ENCODE data around the gene ZCCHC7. TPM values are rescaled to one million over a fixed set of nuclear protein-coding genes. Genes with fewer than 3 reads are reported as not detected.
"Not testable (repeated sequence)": the region's sequence is repeated elsewhere in the genome, so short reads cannot be mapped to it uniquely, and the experiment has no call there.

The ZCCHC7 gene
- total and polyA plus RNA-seq, 7 experiments from 2014 or later = 26.1 to 47.1 (median 40.3) TPM

DNA sequence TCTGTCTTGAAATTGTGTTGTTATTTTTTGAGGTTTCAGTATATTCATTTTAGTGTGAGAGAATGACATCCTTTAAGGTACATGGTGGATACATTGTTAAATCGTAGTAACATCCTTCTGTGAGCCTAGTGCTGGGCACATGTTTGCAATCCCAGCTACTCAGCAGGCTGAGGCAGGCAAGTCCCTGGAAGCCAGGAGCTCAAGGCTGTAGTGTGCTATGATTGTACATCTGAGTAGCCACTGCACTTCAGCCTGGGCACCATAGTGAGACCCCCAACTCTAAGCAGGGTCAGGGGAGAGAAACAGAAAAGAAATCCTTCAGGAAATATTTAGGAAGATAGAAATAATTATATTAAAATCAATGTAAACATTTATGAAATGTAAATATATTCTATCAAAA is 62.3 kb downstream of the ZCCHC7 start:
- H3K9me3 ChIP-seq (ENCODE audit: control insufficient read depth in 2 of 3, low read length in 3 of 3) = no peaks in the 10 kb centered on the region
- POLR2A ChIA-PET = no interaction called here
- ATAC-seq (no peak), DNase-seq (no peak)
- H3K27me3 ChIP-seq (ENCODE audit: control insufficient read depth in 2 of 2, insufficient read depth in 2 of 2, low read length in 2 of 2) = no peaks in the 10 kb centered on the region
- peaks cover 9 to 51% (median 36%) of the 10 kb centered on the region in 5 donors for H3K36me3 Mint-ChIP-seq
- no peaks in the 10 kb centered on the region for H3K36me3 ChIP-seq (ENCODE audit: control insufficient read depth in 2 of 3, insufficient read depth in 3 of 3, low read length in 3 of 3)
- no peak overlapping the region for H3K4me3 ChIP-seq (ENCODE audit: low read length)
- H3K9me3 Mint-ChIP-seq = peaks cover 0 to 15% (median 3%) of the 10 kb centered on the region in 11 donors
- H3K4me3 Mint-ChIP-seq = peak overlapping the region in 1 of 10 donors; percentile 20
- H3K4me1 ChIP-seq (ENCODE audit: control insufficient read depth in 2 of 2, insufficient read depth in 2 of 2, low read length in 2 of 2) = peaks cover 4 to 11% of the 10 kb centered on the region in 2 donors
- no peaks in the 10 kb centered on the region for H3K27me3 Mint-ChIP-seq
- intact Hi-C loops (cut with micrococcal nuclease) = no loop called here
- H3K27ac Mint-ChIP-seq = peak overlapping the region in 1 of 9 donors; percentile 14
- peaks cover 6 to 59% (median 38%) of the 10 kb centered on the region in 7 donors for H3K4me1 Mint-ChIP-seq
- CTCF ChIA-PET = no interaction called here
- H3K27ac ChIP-seq (ENCODE audit: low read depth, low read length) = no peak overlapping the region

DNA sequence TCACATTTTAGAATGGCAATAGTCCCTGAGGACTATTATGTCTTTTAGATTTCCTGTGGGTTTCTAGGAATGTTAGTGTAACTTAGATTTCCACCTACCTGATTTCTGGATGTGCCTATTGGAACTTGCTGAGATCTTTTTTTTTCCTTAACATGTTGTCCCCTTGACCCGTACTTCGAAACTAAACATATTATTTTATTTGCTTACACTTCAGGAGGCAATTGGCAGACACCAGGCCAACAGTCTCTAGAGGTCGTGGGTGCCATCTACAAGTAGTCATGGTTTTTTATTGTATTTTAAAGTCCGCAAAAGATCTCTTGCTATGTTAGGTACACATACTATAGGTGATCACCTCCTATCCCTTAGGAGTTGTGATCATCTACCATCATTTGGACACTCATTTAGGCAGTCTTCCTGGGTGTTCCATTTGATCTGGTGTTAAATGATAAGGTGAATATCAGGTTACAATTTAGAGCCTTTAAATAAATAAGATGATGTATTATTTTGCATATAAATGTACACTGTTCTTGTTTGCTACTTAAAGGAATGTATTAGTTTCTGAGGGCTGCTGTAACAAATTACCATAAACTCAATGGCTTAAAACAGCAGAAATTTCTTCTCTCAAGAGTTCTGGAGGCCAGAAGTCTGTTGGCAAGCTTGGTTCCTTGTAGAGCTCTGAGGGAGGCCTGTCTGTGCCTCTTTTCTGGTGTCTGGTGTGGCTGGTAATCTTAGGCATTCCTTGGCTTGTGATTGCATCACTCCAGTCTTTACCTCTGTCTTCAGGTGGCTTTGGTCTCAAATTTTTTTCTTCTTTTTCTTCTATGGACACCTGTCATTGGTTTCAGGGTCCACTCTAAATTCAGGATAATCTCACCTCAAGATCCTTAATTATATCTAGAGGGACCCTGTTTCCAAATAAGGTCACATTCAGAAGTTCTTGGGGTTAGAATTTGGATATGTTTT is 64.8 kb downstream of the ZCCHC7 start:
- intact Hi-C loops (cut with micrococcal nuclease) = loop anchor here in 1 of 2 donors (5.0 kb wide), 1 partner anchor 117 kb away; no protein-coding TSS in a partner anchor
- H3K4me1 Mint-ChIP-seq = peaks cover 13 to 52% (median 42%) of the 10 kb centered on the region in 7 donors
- no peak for ATAC-seq
- no peaks in the 10 kb centered on the region for H3K27me3 ChIP-seq (ENCODE audit: control insufficient read depth in 2 of 2, insufficient read depth in 2 of 2, low read length in 2 of 2)
- H3K4me3 Mint-ChIP-seq = peak overlapping the region in 1 of 10 donors; percentile 38
- peaks cover 0 to 9% (median 0%) of the 10 kb centered on the region in 3 experiments for H3K36me3 ChIP-seq (ENCODE audit: control insufficient read depth in 2 of 3, insufficient read depth in 3 of 3, low read length in 3 of 3)
- POLR2A ChIA-PET = no interaction called here
- H3K4me1 ChIP-seq (ENCODE audit: control insufficient read depth in 2 of 2, insufficient read depth in 2 of 2, low read length in 2 of 2) = peaks cover 4 to 15% of the 10 kb centered on the region in 2 donors
- peaks cover 12 to 62% (median 49%) of the 10 kb centered on the region in 5 donors for H3K36me3 Mint-ChIP-seq
- no peaks in the 10 kb centered on the region for H3K9me3 ChIP-seq (ENCODE audit: control insufficient read depth in 2 of 3, low read length in 3 of 3)
- DNase-seq = no peak
- CTCF ChIA-PET = no interaction called here
- no peak overlapping the region for H3K27ac ChIP-seq (ENCODE audit: low read depth, low read length)
- H3K27ac Mint-ChIP-seq = no peak overlapping the region
- H3K27me3 Mint-ChIP-seq = no peaks in the 10 kb centered on the region
- H3K4me3 ChIP-seq (ENCODE audit: low read length) = no peak overlapping the region
- H3K9me3 Mint-ChIP-seq = peaks cover 0 to 15% (median 3%) of the 10 kb centered on the region in 11 donors

DNA sequence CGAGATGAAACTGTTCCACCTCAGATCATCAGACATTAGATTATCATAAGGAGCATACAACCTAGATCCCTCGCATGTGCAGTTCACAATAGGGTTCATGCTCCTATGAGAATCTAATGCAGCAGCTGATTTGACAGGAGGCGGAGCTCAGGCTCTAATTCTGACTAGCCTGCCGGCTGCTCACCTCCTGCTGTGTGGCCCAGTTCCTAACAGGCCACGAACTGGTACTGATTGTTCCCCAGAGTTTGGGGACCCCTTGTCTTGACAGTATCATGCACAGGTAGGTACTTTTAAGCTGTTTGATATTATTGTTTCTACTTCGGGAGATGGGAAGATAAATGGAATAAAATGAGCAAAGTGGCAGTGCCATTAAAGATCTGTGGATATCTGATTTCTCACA is 66.9 kb downstream of the ZCCHC7 start:
- intact Hi-C loops (cut with micrococcal nuclease) = loop anchor here in 1 of 2 donors (5.0 kb wide), 1 partner anchor 115 kb away; no protein-coding TSS in a partner anchor
- H3K27ac Mint-ChIP-seq = peak overlapping the region in 7 of 9 donors; percentile 17 to 91 (median 82)
- Histone ChIP-seq H3K27ac (ENCODE audit: low read depth, low read length) (no peak overlapping the region), H3K4me1 (ENCODE audit: control insufficient read depth in 2 of 2, insufficient read depth in 2 of 2, low read length in 2 of 2) (peaks cover 4 to 15% of the 10 kb centered on the region in 2 donors), H3K36me3 (ENCODE audit: control insufficient read depth in 2 of 3, insufficient read depth in 3 of 3, low read length in 3 of 3) (peaks cover 0 to 10% (median 0%) of the 10 kb centered on the region in 3 experiments), H3K27me3 (ENCODE audit: control insufficient read depth in 2 of 2, insufficient read depth in 2 of 2, low read length in 2 of 2) (no peaks in the 10 kb centered on the region), H3K9me3 (ENCODE audit: control insufficient read depth in 2 of 3, low read length in 3 of 3) (no peaks in the 10 kb centered on the region), H3K4me3 (ENCODE audit: low read length) (no peak overlapping the region)
- peaks cover 13 to 55% (median 35%) of the 10 kb centered on the region in 7 donors for H3K4me1 Mint-ChIP-seq
- DNase-seq (no peak), ATAC-seq (no peak)
- peaks cover 0 to 10% (median 2%) of the 10 kb centered on the region in 11 donors for H3K9me3 Mint-ChIP-seq
- peak overlapping the region in 8 of 10 donors; percentile 11 to 84 (median 70) for H3K4me3 Mint-ChIP-seq
- H3K36me3 Mint-ChIP-seq = peaks cover 7 to 65% (median 44%) of the 10 kb centered on the region in 5 donors
- ChIA-PET CTCF (no interaction called here), POLR2A (no interaction called here)
- no peaks in the 10 kb centered on the region for H3K27me3 Mint-ChIP-seq

DNA sequence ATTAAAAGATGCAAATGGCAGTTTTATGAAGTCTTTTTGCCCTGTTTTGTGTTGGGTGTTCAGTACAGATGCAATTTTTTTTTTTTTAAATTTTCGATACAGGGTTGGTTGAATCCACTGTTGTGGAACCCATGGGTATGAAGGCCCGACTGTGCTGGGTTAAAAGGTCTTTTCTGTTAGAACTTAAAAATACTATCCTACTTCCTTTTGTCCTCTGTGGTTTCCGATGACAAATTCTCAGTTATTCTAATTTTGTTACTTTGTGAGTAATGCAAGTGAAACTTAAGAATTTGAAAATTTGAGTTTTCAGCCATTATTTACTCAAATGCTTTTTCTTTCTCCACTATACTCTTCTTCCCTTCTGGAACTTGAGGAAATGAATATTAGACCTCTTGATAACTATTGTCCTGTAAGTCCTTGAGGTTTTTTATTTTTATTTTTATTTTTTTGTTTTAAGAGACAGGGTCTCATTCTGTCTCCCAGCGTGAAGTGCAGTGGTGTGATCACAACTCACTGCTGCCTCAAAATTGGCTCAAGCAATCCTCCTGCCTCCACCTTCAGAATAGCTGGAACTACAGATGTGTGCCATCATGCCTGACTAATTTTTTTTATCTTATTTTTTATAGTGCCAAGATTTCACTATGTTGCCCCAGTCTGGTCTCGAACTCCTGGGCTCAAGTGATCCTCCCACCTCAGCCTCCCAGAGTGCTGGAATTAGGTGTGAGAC is 67.5 kb downstream of the ZCCHC7 start:
- POLR2A ChIA-PET = no interaction called here
- Histone ChIP-seq H3K9me3 (ENCODE audit: control insufficient read depth in 2 of 3, low read length in 3 of 3) (no peaks in the 10 kb centered on the region), H3K4me3 (ENCODE audit: low read length) (no peak overlapping the region), H3K4me1 (ENCODE audit: control insufficient read depth in 2 of 2, insufficient read depth in 2 of 2, low read length in 2 of 2) (peaks cover 4 to 15% of the 10 kb centered on the region in 2 donors), H3K27ac (ENCODE audit: low read depth, low read length) (no peak overlapping the region), H3K36me3 (ENCODE audit: control insufficient read depth in 2 of 3, insufficient read depth in 3 of 3, low read length in 3 of 3) (peaks cover 0 to 10% (median 0%) of the 10 kb centered on the region in 3 experiments), H3K27me3 (ENCODE audit: control insufficient read depth in 2 of 2, insufficient read depth in 2 of 2, low read length in 2 of 2) (no peaks in the 10 kb centered on the region)
- peak overlapping the region in 9 of 10 donors; percentile 11 to 84 (median 62) for H3K4me3 Mint-ChIP-seq
- H3K36me3 Mint-ChIP-seq = peaks cover 7 to 65% (median 44%) of the 10 kb centered on the region in 5 donors
- H3K27ac Mint-ChIP-seq = peak overlapping the region in 7 of 9 donors; percentile 17 to 85 (median 68)
- peaks cover 13 to 52% (median 35%) of the 10 kb centered on the region in 7 donors for H3K4me1 Mint-ChIP-seq
- CTCF ChIA-PET = no interaction called here
- peaks cover 0 to 10% (median 2%) of the 10 kb centered on the region in 11 donors for H3K9me3 Mint-ChIP-seq
- DNase-seq = peak in 1 of 9 donors; percentile 3
- peak; percentile 47 for ATAC-seq
- intact Hi-C loops (cut with micrococcal nuclease) = loop anchor here in 1 of 2 donors (5.0 kb wide), 1 partner anchor 114 kb away; no protein-coding TSS in a partner anchor
- H3K27me3 Mint-ChIP-seq = no peaks in the 10 kb centered on the region

DNA sequence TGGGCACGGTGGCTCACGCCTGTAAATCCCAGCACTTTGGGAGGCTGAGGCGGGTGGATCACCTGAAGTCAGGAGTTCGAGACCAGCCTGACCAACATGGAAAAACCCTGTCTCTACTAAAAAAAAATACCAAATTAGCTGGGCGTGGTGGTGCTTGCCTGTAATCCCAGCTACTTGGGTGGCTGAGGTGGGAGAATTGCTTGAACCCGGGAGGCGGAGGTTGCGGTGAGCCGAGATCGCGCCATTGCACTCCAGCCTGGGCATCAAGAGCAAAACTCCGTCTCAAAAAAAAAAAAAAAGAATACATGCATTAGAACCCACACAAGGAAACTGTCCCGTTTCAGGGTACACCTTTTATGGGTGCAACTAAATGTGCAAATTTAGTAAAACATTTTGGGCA is 70.4 kb downstream of the ZCCHC7 start:
- not testable (repeated sequence) for H3K27ac Mint-ChIP-seq

More for the DNA sequence above, 70.4 kb downstream of the ZCCHC7 start:
- intact Hi-C loops (cut with micrococcal nuclease) = loop anchor here in 1 of 2 donors (10.0 kb wide), 1 partner anchor 114 kb away; no protein-coding TSS in a partner anchor
- H3K4me3 ChIP-seq (ENCODE audit: low read length); H3K27ac ChIP-seq (ENCODE audit: low read depth, low read length); DNase-seq; CTCF ChIA-PET; H3K36me3 ChIP-seq (ENCODE audit: control insufficient read depth in 2 of 3, insufficient read depth in 3 of 3, low read length in 3 of 3); H3K27me3 ChIP-seq (ENCODE audit: control insufficient read depth in 2 of 2, insufficient read depth in 2 of 2, low read length in 2 of 2); H3K27me3 Mint-ChIP-seq; H3K4me3 Mint-ChIP-seq; ATAC-seq; H3K9me3 Mint-ChIP-seq; H3K9me3 ChIP-seq (ENCODE audit: control insufficient read depth in 2 of 3, low read length in 3 of 3); POLR2A ChIA-PET: not testable (repeated sequence)
- H3K36me3 Mint-ChIP-seq = peaks cover 7 to 52% (median 36%) of the 10 kb centered on the region in 5 donors
- H3K4me1 Mint-ChIP-seq = peaks cover 20 to 44% (median 37%) of the 10 kb centered on the region in 7 donors
- H3K4me1 ChIP-seq (ENCODE audit: control insufficient read depth in 2 of 2, insufficient read depth in 2 of 2, low read length in 2 of 2) = peaks cover 4 to 15% of the 10 kb centered on the region in 2 donors
